WTC11 (cell line): Measurements from ENCODE around the gene ERMAP. TPM values are rescaled to one million over a fixed set of nuclear protein-coding genes. Genes with fewer than 3 reads are reported as not detected.

Experiments used
- ATAC-seq: fragments of 200-7000 bp; cut with Tn5 transposase; 2 replicates; pipeline ENCODE4 v1.10.0; 2021; ENCODE audit warnings: mild to moderate bottlenecking, moderate library complexity
- CTCF ChIA-PET: fragments of 300-600 bp; sonication (Branson Sonifier 250); formaldehyde crosslinking; loops from one replicate; lab custom pipeline; 2021; ENCODE audit warnings: antibody characterized with exemption; lab: Charles Lee
- POLR2A ChIA-PET: fragments of 350-600 bp; sonication (Branson Sonifier 250); formaldehyde crosslinking; loops from one replicate; lab custom pipeline; 2021; ENCODE audit warnings: antibody characterized with exemption; lab: Charles Lee
- DNase-seq: peaks from one replicate; pipeline ENCODE4 v3.0.0; 2021; ENCODE audit warnings: low spot score
- H3K27ac Mint-ChIP-seq: 2 replicates; pipeline ENCODE4 v1.8.0; 2021; ENCODE audit warnings: mixed read lengths
- H3K27me3 Mint-ChIP-seq: 2 replicates; pipeline ENCODE4 v1.8.0; 2021; ENCODE audit warnings: low read depth, mild to moderate bottlenecking, moderate library complexity, mixed read lengths
- H3K36me3 Mint-ChIP-seq: 2 replicates; pipeline ENCODE4 v1.8.0; 2021; ENCODE audit warnings: mixed read lengths
- H3K4me1 Mint-ChIP-seq: 2 replicates; pipeline ENCODE4 v1.8.0; 2022; ENCODE audit warnings: mixed read lengths
- H3K4me3 Mint-ChIP-seq: 2 replicates; pipeline ENCODE4 v1.8.0; 2021; ENCODE audit warnings: mild to moderate bottlenecking, moderate library complexity, mixed read lengths
- H3K9me3 Mint-ChIP-seq: 2 replicates; pipeline ENCODE4 v1.8.0; 2021; ENCODE audit warnings: mixed read lengths
- CREB1 ChIP-seq: sonication (generic); formaldehyde crosslinking; IDR thresholded peaks from 2 replicates; pipeline ENCODE4 v1.8.0; 2023; ENCODE audit warnings: mild to moderate bottlenecking, missing genetic modification reagents
- ELF4 ChIP-seq: sonication (generic); formaldehyde crosslinking; IDR thresholded peaks from 2 replicates; pipeline ENCODE4 v1.8.1; 2022; ENCODE audit warnings: low read depth, mild to moderate bottlenecking, moderate library complexity, missing genetic modification reagents
- ESRRA ChIP-seq: sonication (generic); formaldehyde crosslinking; IDR thresholded peaks from 2 replicates; pipeline ENCODE4 v1.8.1; 2022; ENCODE audit warnings: mild to moderate bottlenecking, missing genetic modification reagents, borderline replicate concordance
- FOXJ3 ChIP-seq: sonication (generic); formaldehyde crosslinking; IDR thresholded peaks from 2 replicates; pipeline ENCODE4 v1.9.0; 2021; ENCODE audit warnings: missing genetic modification reagents, mild to moderate bottlenecking, borderline replicate concordance
- FOXP1 ChIP-seq: sonication (generic); formaldehyde crosslinking; IDR thresholded peaks from 2 replicates; pipeline ENCODE4 v1.8.0; 2022; ENCODE audit warnings: missing genetic modification reagents, mild to moderate bottlenecking, moderate library complexity, borderline replicate concordance
- JAZF1 ChIP-seq: fragments of 250-450 bp; sonication (Bioruptor Pico); IDR thresholded peaks from 2 replicates; pipeline ENCODE4 v1.9.0; 2021; ENCODE audit warnings: moderate library complexity, mild to moderate bottlenecking, inconsistent platforms
- MLX ChIP-seq: sonication (generic); formaldehyde crosslinking; IDR thresholded peaks from 2 replicates; pipeline ENCODE4 v1.8.1; 2023; ENCODE audit warnings: mild to moderate bottlenecking, missing genetic modification reagents, moderate library complexity
- MXD4 ChIP-seq: fragments of 250-450 bp; sonication (Bioruptor Pico); IDR thresholded peaks from 2 replicates; pipeline ENCODE4 v1.8.0; 2021; ENCODE audit warnings: mild to moderate bottlenecking, moderate library complexity, borderline replicate concordance
- MYBL2 ChIP-seq: sonication (generic); formaldehyde crosslinking; IDR thresholded peaks from 2 replicates; pipeline ENCODE4 v1.8.1; 2023; ENCODE audit warnings: mild to moderate bottlenecking, moderate library complexity, missing genetic modification reagents
- NFE2L1 ChIP-seq: sonication (generic); formaldehyde crosslinking; IDR thresholded peaks from 2 replicates; pipeline ENCODE4 v1.8.1; 2023; ENCODE audit warnings: missing genetic modification reagents
- NR2C2 ChIP-seq: sonication (generic); formaldehyde crosslinking; IDR thresholded peaks from 2 replicates; pipeline ENCODE4 v1.8.0; 2022; ENCODE audit warnings: mild to moderate bottlenecking, missing genetic modification reagents
- PRRX2 ChIP-seq: fragments of 250-450 bp; sonication (Bioruptor Pico); IDR thresholded peaks from 2 replicates; pipeline ENCODE4 v1.8.0; 2021; ENCODE audit warnings: mild to moderate bottlenecking
- TP53 ChIP-seq: sonication (generic); formaldehyde crosslinking; IDR thresholded peaks from 2 replicates; pipeline ENCODE4 v1.8.1; 2023; ENCODE audit warnings: mild to moderate bottlenecking, missing genetic modification reagents
- ZMAT4 ChIP-seq: fragments of 250-450 bp; sonication (Bioruptor Pico); IDR thresholded peaks from 2 replicates; pipeline ENCODE4 v1.9.0; 2021; ENCODE audit warnings: mild to moderate bottlenecking
- ZNF121 ChIP-seq: sonication (generic); formaldehyde crosslinking; IDR thresholded peaks from 2 replicates; pipeline ENCODE4 v1.8.0; 2023; ENCODE audit warnings: missing genetic modification reagents
- ZNF219 ChIP-seq: sonication (generic); formaldehyde crosslinking; IDR thresholded peaks from 2 replicates; pipeline ENCODE4 v1.8.0; 2023; ENCODE audit warnings: missing genetic modification reagents, mild to moderate bottlenecking, borderline replicate concordance
- ZNF263 ChIP-seq: sonication (generic); formaldehyde crosslinking; IDR thresholded peaks from 2 replicates; pipeline ENCODE4 v1.8.1; 2022; ENCODE audit warnings: low read depth, mild to moderate bottlenecking, moderate library complexity, missing genetic modification reagents
- ZNF671 ChIP-seq: fragments of 250-450 bp; sonication (Bioruptor Pico); IDR thresholded peaks from 2 replicates; pipeline ENCODE4 v1.8.0; 2021; ENCODE audit warnings: mild to moderate bottlenecking
- total RNA-seq: library from RNA; stranded (reverse); gene quantifications from 3 replicates; pipeline ENCODE4 v1.2.3, GENCODE V29; 2021
- TF ChIP-seq, protein P1 (sequence below): sonication (generic); formaldehyde crosslinking; IDR thresholded peaks from 2 replicates; pipeline ENCODE4 v1.8.1; 2023; ENCODE audit warnings: mild to moderate bottlenecking, missing genetic modification reagents, moderate library complexity
- TF ChIP-seq, protein P2 (sequence below): sonication (generic); formaldehyde crosslinking; IDR thresholded peaks from 2 replicates; pipeline ENCODE4 v1.8.1; 2023; ENCODE audit warnings: mild to moderate bottlenecking, missing genetic modification reagents
- TF ChIP-seq, protein P3 (sequence below): sonication (generic); formaldehyde crosslinking; IDR thresholded peaks from 2 replicates; pipeline ENCODE4 v1.8.1; 2022; ENCODE audit warnings: missing genetic modification reagents, borderline replicate concordance

ERMAP gene
- total RNA-seq, 1 experiment from 2014 or later, result 2.6 TPM

- TF ChIP-seq ZMAT4 (CRISPR knock-in tag), result no peak
- TF ChIP-seq ZNF121, result no peak
- TF ChIP-seq ESRRA (CRISPR knock-in tag), result no peak
- no peak for TF ChIP-seq ZNF219 (CRISPR knock-in tag)
- no peak for TF ChIP-seq NR2C2 (CRISPR knock-in tag)
- TF ChIP-seq, protein P1, sequence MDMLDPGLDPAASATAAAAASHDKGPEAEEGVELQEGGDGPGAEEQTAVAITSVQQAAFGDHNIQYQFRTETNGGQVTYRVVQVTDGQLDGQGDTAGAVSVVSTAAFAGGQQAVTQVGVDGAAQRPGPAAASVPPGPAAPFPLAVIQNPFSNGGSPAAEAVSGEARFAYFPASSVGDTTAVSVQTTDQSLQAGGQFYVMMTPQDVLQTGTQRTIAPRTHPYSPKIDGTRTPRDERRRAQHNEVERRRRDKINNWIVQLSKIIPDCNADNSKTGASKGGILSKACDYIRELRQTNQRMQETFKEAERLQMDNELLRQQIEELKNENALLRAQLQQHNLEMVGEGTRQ, result no peak
- no peak for TF ChIP-seq MYBL2 (CRISPR knock-in tag)
Observed at GRCh38 chr1:42833981-42834380, 17.1 kb downstream of the ERMAP start (continued).

DNA sequence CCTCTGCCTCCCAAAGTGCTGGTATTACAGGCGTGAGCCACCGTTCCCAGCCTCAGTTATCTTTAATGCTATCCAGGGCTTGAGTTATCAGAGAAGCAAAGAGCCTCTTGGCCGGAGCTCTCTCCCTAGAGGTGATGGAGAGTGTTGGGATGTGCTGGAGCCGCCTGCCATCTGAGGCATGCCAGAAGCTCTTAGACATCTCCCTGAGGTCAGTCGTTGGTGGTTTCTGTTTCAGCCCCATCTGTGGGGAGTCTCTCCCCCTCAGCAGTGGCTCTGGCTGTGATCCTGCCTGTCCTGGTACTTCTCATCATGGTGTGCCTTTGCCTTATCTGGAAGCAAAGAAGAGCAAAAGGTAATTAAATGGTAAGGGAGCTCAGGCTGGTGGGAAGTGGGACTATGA lies 17.9 kb downstream of the ERMAP start:
- no peak for ATAC-seq
- H3K27me3 Mint-ChIP-seq, result no peaks in the 10 kb centered on the region
- H3K27ac Mint-ChIP-seq, result peak overlapping the region; percentile 13; the same call in 1 of the 2 replicates
- no peak for TF ChIP-seq PRRX2 (CRISPR knock-in tag)
- no peak for TF ChIP-seq JAZF1 (CRISPR knock-in tag)
- TF ChIP-seq CREB1, result no peak
- TF ChIP-seq FOXP1 (CRISPR knock-in tag), result no peak
- TF ChIP-seq, protein P2, sequence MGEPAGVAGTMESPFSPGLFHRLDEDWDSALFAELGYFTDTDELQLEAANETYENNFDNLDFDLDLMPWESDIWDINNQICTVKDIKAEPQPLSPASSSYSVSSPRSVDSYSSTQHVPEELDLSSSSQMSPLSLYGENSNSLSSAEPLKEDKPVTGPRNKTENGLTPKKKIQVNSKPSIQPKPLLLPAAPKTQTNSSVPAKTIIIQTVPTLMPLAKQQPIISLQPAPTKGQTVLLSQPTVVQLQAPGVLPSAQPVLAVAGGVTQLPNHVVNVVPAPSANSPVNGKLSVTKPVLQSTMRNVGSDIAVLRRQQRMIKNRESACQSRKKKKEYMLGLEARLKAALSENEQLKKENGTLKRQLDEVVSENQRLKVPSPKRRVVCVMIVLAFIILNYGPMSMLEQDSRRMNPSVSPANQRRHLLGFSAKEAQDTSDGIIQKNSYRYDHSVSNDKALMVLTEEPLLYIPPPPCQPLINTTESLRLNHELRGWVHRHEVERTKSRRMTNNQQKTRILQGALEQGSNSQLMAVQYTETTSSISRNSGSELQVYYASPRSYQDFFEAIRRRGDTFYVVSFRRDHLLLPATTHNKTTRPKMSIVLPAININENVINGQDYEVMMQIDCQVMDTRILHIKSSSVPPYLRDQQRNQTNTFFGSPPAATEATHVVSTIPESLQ (CRISPR knock-in tag), result no peak
- TF ChIP-seq FOXJ3 (CRISPR knock-in tag), result no peak
- TF ChIP-seq MLX, result no peak
- TF ChIP-seq NFE2L1 (CRISPR knock-in tag), result no peak
- no peak for TF ChIP-seq MXD4 (CRISPR knock-in tag)
- TF ChIP-seq ZNF671 (CRISPR knock-in tag), result no peak
- no peak for TF ChIP-seq MYBL2 (CRISPR knock-in tag)
- TF ChIP-seq ELF4 (CRISPR knock-in tag), result no peak
- TF ChIP-seq ZNF263 (CRISPR knock-in tag), result no peak
- TF ChIP-seq TP53 (CRISPR knock-in tag), result no peak
- TF ChIP-seq, protein P3, sequence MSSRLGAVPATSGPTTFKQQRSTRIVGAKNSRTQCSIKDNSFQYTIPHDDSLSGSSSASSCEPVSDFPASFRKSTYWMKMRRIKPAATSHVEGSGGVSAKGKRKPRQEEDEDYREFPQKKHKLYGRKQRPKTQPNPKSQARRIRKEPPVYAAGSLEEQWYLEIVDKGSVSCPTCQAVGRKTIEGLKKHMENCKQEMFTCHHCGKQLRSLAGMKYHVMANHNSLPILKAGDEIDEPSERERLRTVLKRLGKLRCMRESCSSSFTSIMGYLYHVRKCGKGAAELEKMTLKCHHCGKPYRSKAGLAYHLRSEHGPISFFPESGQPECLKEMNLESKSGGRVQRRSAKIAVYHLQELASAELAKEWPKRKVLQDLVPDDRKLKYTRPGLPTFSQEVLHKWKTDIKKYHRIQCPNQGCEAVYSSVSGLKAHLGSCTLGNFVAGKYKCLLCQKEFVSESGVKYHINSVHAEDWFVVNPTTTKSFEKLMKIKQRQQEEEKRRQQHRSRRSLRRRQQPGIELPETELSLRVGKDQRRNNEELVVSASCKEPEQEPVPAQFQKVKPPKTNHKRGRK (CRISPR knock-in tag), result no peak
- CTCF ChIA-PET, result interaction anchor here (0.9 to 2.4 kb wide), 3 partner anchors 12 to 239 kb away, joined by 3 to 13 read pairs (median 3); partner anchors contain the start of genes P3H1 and ZNF691
- H3K36me3 Mint-ChIP-seq, result no peaks in the 10 kb centered on the region
- H3K4me3 Mint-ChIP-seq, result no peak overlapping the region
- peaks cover 3% of the 10 kb centered on the region; the same call in 1 of the 2 replicates for H3K4me1 Mint-ChIP-seq
- H3K9me3 Mint-ChIP-seq, result no peaks in the 10 kb centered on the region
- DNase-seq, result no peak
- POLR2A ChIA-PET, result interaction anchor here (0.8 kb wide), 1 partner anchor 15 kb away, joined by 4 read pairs; no protein-coding TSS in a partner anchor
